22Rv1 (cell line): ENCODE data around the gene LAMTOR5.

Experiments
- ZFX ChIP-seq: fragments of 450-650 bp; IDR thresholded peaks from 2 replicates; pipeline ENCODE4 v1.6.1; 2017; ENCODE audit warnings: antibody characterized with exemption, borderline replicate concordance
- TF ChIP-seq, protein P1 (sequence below): fragments of 450-650 bp; IDR thresholded peaks from 2 replicates; pipeline ENCODE4 v1.5.1; 2017; ENCODE audit warnings: mild to moderate bottlenecking

DNA sequence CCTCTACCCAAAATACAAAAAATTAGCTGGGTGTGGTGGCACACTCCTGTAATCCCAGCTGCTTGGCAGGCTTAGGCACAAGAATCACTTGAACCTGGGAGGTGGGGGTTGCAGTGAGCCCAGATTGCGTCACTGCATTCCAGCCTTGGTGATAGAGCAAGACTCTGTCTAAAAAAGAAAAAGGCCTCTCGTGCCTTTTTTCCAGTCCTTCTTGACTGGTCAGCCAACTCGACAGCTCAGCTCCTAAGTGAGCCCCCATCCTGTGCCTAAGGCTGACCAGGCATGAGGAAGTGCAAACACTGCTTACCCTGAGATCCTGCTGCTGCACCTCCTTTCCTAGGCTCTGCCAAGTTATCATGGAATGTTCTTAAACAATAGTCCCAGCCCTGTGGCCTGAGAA lies 33.4 kb upstream of the LAMTOR5 start:
- TF ChIP-seq, protein P1, sequence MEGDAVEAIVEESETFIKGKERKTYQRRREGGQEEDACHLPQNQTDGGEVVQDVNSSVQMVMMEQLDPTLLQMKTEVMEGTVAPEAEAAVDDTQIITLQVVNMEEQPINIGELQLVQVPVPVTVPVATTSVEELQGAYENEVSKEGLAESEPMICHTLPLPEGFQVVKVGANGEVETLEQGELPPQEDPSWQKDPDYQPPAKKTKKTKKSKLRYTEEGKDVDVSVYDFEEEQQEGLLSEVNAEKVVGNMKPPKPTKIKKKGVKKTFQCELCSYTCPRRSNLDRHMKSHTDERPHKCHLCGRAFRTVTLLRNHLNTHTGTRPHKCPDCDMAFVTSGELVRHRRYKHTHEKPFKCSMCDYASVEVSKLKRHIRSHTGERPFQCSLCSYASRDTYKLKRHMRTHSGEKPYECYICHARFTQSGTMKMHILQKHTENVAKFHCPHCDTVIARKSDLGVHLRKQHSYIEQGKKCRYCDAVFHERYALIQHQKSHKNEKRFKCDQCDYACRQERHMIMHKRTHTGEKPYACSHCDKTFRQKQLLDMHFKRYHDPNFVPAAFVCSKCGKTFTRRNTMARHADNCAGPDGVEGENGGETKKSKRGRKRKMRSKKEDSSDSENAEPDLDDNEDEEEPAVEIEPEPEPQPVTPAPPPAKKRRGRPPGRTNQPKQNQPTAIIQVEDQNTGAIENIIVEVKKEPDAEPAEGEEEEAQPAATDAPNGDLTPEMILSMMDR: no peak
- no peak for TF ChIP-seq ZFX
